Measurements from ENCODE around the gene JPT1. TPM values are rescaled to one million over a fixed set of nuclear protein-coding genes. Genes with fewer than 3 reads are reported as not detected.

The JPT1 gene
- total and polyA plus RNA-seq, 2 donors (not counting 3 experiments of a cell fraction or from before 2014, with no cell fraction given) = 212 to 352 TPM

GRCh38 chr17:75191584-75191983 is 37.3 kb upstream of the JPT1 start:
- H3K4me1 ChIP-seq (ENCODE audit: control insufficient read depth, extremely low read depth, insufficient read depth, low read length) = no peaks in the 10 kb centered on the region
- H3K9ac ChIP-seq (replicated peaks; ENCODE audit: extremely low read depth, insufficient read depth, low read length) = no peak overlapping the region
- dilution Hi-C loops (cut with MboI; ENCODE audit: extremely low pct_ligation_motif_present, low sequenced_read_pairs) (no loop called here), intact Hi-C loops (cut with micrococcal nuclease) (no loop called here)
- TF ChIP-seq EZH2 (IDR thresholded peaks at IDR 0.05; ENCODE audit: borderline replicate concordance, low read depth, low read length, severe bottlenecking) (no peak), MAX (IDR thresholded peaks at IDR 0.05; ENCODE audit: insufficient read depth, insufficient read length) (no peak)
- H2AFZ ChIP-seq (ENCODE audit: low read depth, low read length) = no peak overlapping the region
- no peaks in the 10 kb centered on the region for H3K36me3 ChIP-seq (ENCODE audit: control insufficient read depth in 2 of 2, extremely low read depth in 1 of 2, insufficient read depth in 2 of 2, low read length in 2 of 2)
- H3K9me3 ChIP-seq (replicated peaks; ENCODE audit: control insufficient read depth, insufficient read depth, low read length) = no peaks in the 10 kb centered on the region
- no peaks in the 10 kb centered on the region for H3K27me3 ChIP-seq (ENCODE audit: control insufficient read depth in 2 of 2, insufficient read depth in 2 of 2, low read length in 2 of 2)
- FAIRE-seq = no peak
- H3K27ac ChIP-seq (ENCODE audit: insufficient read depth, low read depth, low read length) = no peak overlapping the region
- ChIA-PET CTCF (interaction anchor here (1.5 to 2.3 kb wide), 3 partner anchors 10 to 20 kb away, joined by 3 to 16 read pairs (median 7); no protein-coding TSS in a partner anchor), POLR2A (no interaction called here)
- H4K20me1 ChIP-seq (replicated peaks; ENCODE audit: control insufficient read depth, extremely low read depth, insufficient read depth, low read length) = no peaks in the 10 kb centered on the region
- DNase-seq (ENCODE audit: low read depth, low spot score) = no peak
- no TSS peak for BruUV-seq (replicated peaks)
- no peaks in the 10 kb centered on the region for H3K9me1 ChIP-seq (replicated peaks; ENCODE audit: control insufficient read depth, extremely low read depth, insufficient read depth, low read length)
- H3K4me3 ChIP-seq (replicated peaks in 1 of 3; ENCODE audit: insufficient read depth in 1 of 3, low read depth in 1 of 3, low read length in 3 of 3) = no peak overlapping the region
- no peak overlapping the region for H3K4me2 ChIP-seq (ENCODE audit: insufficient read depth, low read length)
- H3K79me2 ChIP-seq (ENCODE audit: control insufficient read depth, insufficient read depth, low read length) = no peaks in the 10 kb centered on the region

- Histone ChIP-seq H3K4me1 (ENCODE audit: control insufficient read depth, extremely low read depth, insufficient read depth, low read length) (no peaks in the 10 kb centered on the region), H3K36me3 (ENCODE audit: control insufficient read depth in 2 of 2, extremely low read depth in 1 of 2, insufficient read depth in 2 of 2, low read length in 2 of 2) (no peaks in the 10 kb centered on the region), H3K4me2 (ENCODE audit: insufficient read depth, low read length) (no peak overlapping the region), H3K9me3 (replicated peaks; ENCODE audit: control insufficient read depth, insufficient read depth, low read length) (no peaks in the 10 kb centered on the region), H3K4me3 (replicated peaks in 1 of 3; ENCODE audit: insufficient read depth in 1 of 3, low read depth in 1 of 3, low read length in 3 of 3) (no peak overlapping the region), H3K27me3 (ENCODE audit: control insufficient read depth in 2 of 2, insufficient read depth in 2 of 2, low read length in 2 of 2) (no peaks in the 10 kb centered on the region), H3K9me1 (replicated peaks; ENCODE audit: control insufficient read depth, extremely low read depth, insufficient read depth, low read length) (no peaks in the 10 kb centered on the region), H2AFZ (ENCODE audit: low read depth, low read length) (no peak overlapping the region), H4K20me1 (replicated peaks; ENCODE audit: control insufficient read depth, extremely low read depth, insufficient read depth, low read length) (no peaks in the 10 kb centered on the region), H3K79me2 (ENCODE audit: control insufficient read depth, insufficient read depth, low read length) (no peaks in the 10 kb centered on the region), H3K27ac (ENCODE audit: insufficient read depth, low read depth, low read length) (no peak overlapping the region), H3K9ac (replicated peaks; ENCODE audit: extremely low read depth, insufficient read depth, low read length) (no peak overlapping the region)
- DNase-seq (ENCODE audit: low read depth, low spot score) (no peak), FAIRE-seq (no peak)
- TF ChIP-seq POLR2A (IDR thresholded peaks at IDR 0.05; ENCODE audit: low read depth, low read length) = no peak
- TF ChIP-seq POLR2AphosphoS5 (IDR thresholded peaks at IDR 0.05; ENCODE audit: insufficient read depth, low read depth, low read length) = no peak
- TF ChIP-seq JUN (IDR thresholded peaks at IDR 0.05; ENCODE audit: borderline replicate concordance, insufficient read depth, insufficient read length, low read depth) = no peak
- TF ChIP-seq MAX (IDR thresholded peaks at IDR 0.05; ENCODE audit: insufficient read depth, insufficient read length) = no peak
- no peak for TF ChIP-seq GATA2 (IDR thresholded peaks at IDR 0.05; ENCODE audit: insufficient read depth, insufficient read length, low read depth, low read length)
- TF ChIP-seq CTCF (IDR thresholded peaks at IDR 0.05; ENCODE audit: extremely low read depth in 1 of 2, insufficient read depth in 1 of 2, low read depth in 1 of 2, low read length in 2 of 2) = no peak
- no peak for TF ChIP-seq EZH2 (IDR thresholded peaks at IDR 0.05; ENCODE audit: borderline replicate concordance, low read depth, low read length, severe bottlenecking)
- TF ChIP-seq FOS (IDR thresholded peaks at IDR 0.05; ENCODE audit: borderline replicate concordance, insufficient read depth, low read length) = no peak
- TF ChIP-seq MYC (IDR thresholded peaks at IDR 0.05; ENCODE audit: low read depth, low read length) = no peak
- dilution Hi-C loops (cut with MboI; ENCODE audit: extremely low pct_ligation_motif_present, low sequenced_read_pairs) (no loop called here), intact Hi-C loops (cut with micrococcal nuclease) (no loop called here)
- ChIA-PET CTCF (interaction anchor here (1.1 to 2.4 kb wide), 3 partner anchors 13 to 75 kb away, joined by 10 to 11 read pairs (median 11); no protein-coding TSS in a partner anchor), POLR2A (interaction anchor here (0.7 kb wide), 1 partner anchor 40 kb away, joined by 4 read pairs; no protein-coding TSS in a partner anchor)
- BruUV-seq (replicated peaks) = no TSS peak
These were observed 34.3 kb upstream of the JPT1 start for GRCh38 chr17:75188614-75189013.
